Right ventricle myocardium inferior (tissue), 1 donor: Measurements from ENCODE around the gene MGLL. TPM values are rescaled to one million over a fixed set of nuclear protein-coding genes. Genes with fewer than 3 reads are reported as not detected.

Experiments used
- ATAC-seq: fragments of 200-7000 bp; cut with Tn5 transposase; one replicate; pipeline ENCODE4 v1.9.1; 2020; ENCODE audit warnings: mild to moderate bottlenecking, moderate library complexity
- DNase-seq: peaks from one replicate; pipeline ENCODE4 v3.0.0; 2021; ENCODE audit errors: missing footprints
- intact Hi-C: fragments of 100-400 bp; cut with DNase I; formaldehyde crosslinking; loops from one replicate; pipeline ENCODE4 v1.11.0; 2022
- total RNA-seq: library from RNA; stranded (reverse); fragmentation: NEBNext Ultra II Directional; extraction: Animal tissue kit (Norgen Biotek cat#: 25700); gene quantifications from one replicate; pipeline ENCODE4 v1.2.1, GENCODE V29; 2021
- donor health status: DM: no; HTN: yes; CAD: no; lungs with severe emphysema.

MGLL gene
- total RNA-seq, 1 donor from 2014 or later = 74.1 TPM

GRCh38 chr3:127798716-127799115 lies 23.6 kb downstream of the MGLL start:
- intact Hi-C loops = no loop called here
- DNase-seq = no peak
- ATAC-seq = no peak

- DNase-seq (no peak), ATAC-seq (no peak)
- intact Hi-C loops = no loop called here
Observed at GRCh38 chr3:127796831-127797150, 25.5 kb downstream of the MGLL start.

- DNase-seq (no peak), ATAC-seq (peak; percentile 29)
- intact Hi-C loops = no loop called here
Observed at GRCh38 chr3:127796045-127796830, 26.1 kb downstream of the MGLL start.

GRCh38 chr3:127794972-127795371 lies 27.3 kb downstream of the MGLL start:
- ATAC-seq = no peak
- intact Hi-C loops = no loop called here
- no peak for DNase-seq

- intact Hi-C loops = no loop called here
Observed at GRCh38 chr3:127794402-127794801, 27.9 kb downstream of the MGLL start.

GRCh38 chr3:127792541-127793292 lies 29.6 kb downstream of the MGLL start:
- ATAC-seq = peak; percentile 61
- intact Hi-C loops = no loop called here

More at GRCh38 chr3:127794402-127794801, 27.9 kb downstream of the MGLL start:
- no peak for DNase-seq
- no peak for ATAC-seq

GRCh38 chr3:127791221-127791913 lies 30.9 kb downstream of the MGLL start:
- ATAC-seq (no peak), DNase-seq (no peak)
- intact Hi-C loops = no loop called here

More at GRCh38 chr3:127792541-127793292, 29.6 kb downstream of the MGLL start:
- DNase-seq = peak; percentile 74

- DNase-seq (no peak), ATAC-seq (no peak)
- intact Hi-C loops = no loop called here
Observed at GRCh38 chr3:127790882-127791183, 31.5 kb downstream of the MGLL start.

GRCh38 chr3:127789990-127790881 lies 32.1 kb downstream of the MGLL start:
- intact Hi-C loops = loop anchor here (5.0 kb wide), 1 partner anchor 32 kb away; the partner anchor contains the start of gene MGLL
- DNase-seq (no peak), ATAC-seq (no peak)

- intact Hi-C loops = loop anchor here (5.0 kb wide), 1 partner anchor 33 kb away; the partner anchor contains the start of gene MGLL
- DNase-seq = no peak
- ATAC-seq = no peak
Observed at GRCh38 chr3:127789051-127789450, 33.3 kb downstream of the MGLL start.

GRCh38 chr3:127788451-127788909 lies 33.8 kb downstream of the MGLL start:
- DNase-seq = no peak
- intact Hi-C loops = loop anchor here (5.0 kb wide), 1 partner anchor 34 kb away; the partner anchor contains the start of gene MGLL
- no peak for ATAC-seq

GRCh38 chr3:127787571-127788365 lies 34.5 kb downstream of the MGLL start:
- no peak for ATAC-seq
- DNase-seq = no peak
- intact Hi-C loops = loop anchor here (5.0 kb wide), 1 partner anchor 35 kb away; the partner anchor contains the start of gene MGLL

- DNase-seq = no peak
- intact Hi-C loops = loop anchor here (5.0 kb wide), 1 partner anchor 35 kb away; the partner anchor contains the start of gene MGLL
- ATAC-seq = peak; percentile 69
Observed at GRCh38 chr3:127787071-127787490, 35.2 kb downstream of the MGLL start.

- ATAC-seq (peak; percentile 80), DNase-seq (peak; percentile 91)
- intact Hi-C loops = loop anchor here (5.0 kb wide), 1 partner anchor 36 kb away; the partner anchor contains the start of gene MGLL
Observed at GRCh38 chr3:127786353-127787070, 35.8 kb downstream of the MGLL start.

- no peak for ATAC-seq
- intact Hi-C loops = loop anchor here (5.0 kb wide), 1 partner anchor 37 kb away; the partner anchor contains the start of gene MGLL
- peak; percentile 23 for DNase-seq
Observed at GRCh38 chr3:127785711-127786265, 36.5 kb downstream of the MGLL start.
